Ishikawa (cell line): Measurements from ENCODE around the gene TMEM161A.

Experiments used
- CEBPB ChIP-seq: IDR thresholded peaks from 2 replicates; pipeline ENCODE4 v1.6.1; 2012
- EGR1 ChIP-seq: IDR thresholded peaks from 2 replicates; pipeline ENCODE4 v1.6.1; 2012
- EP300 ChIP-seq: IDR thresholded peaks from 2 replicates; pipeline ENCODE4 v1.6.1; 2012; ENCODE audit warnings: borderline replicate concordance
- MAX ChIP-seq: IDR thresholded peaks from 2 replicates; pipeline ENCODE4 v1.6.1; 2012
- NFIC ChIP-seq: IDR thresholded peaks from 2 replicates; pipeline ENCODE4 v1.6.1; 2012
- RAD21 ChIP-seq: IDR thresholded peaks from 2 replicates; pipeline ENCODE4 v1.6.1; 2012; ENCODE audit warnings: low read depth
- REST ChIP-seq: IDR thresholded peaks from 2 replicates; pipeline ENCODE4 v1.6.1; 2012; ENCODE audit warnings: low read depth, mild to moderate bottlenecking
- TAF1 ChIP-seq: IDR thresholded peaks from 2 replicates; pipeline ENCODE4 v1.6.1; 2012; ENCODE audit warnings: low read depth, mild to moderate bottlenecking
- TCF12 ChIP-seq: IDR thresholded peaks from 2 replicates; pipeline ENCODE4 v1.6.1; 2012; ENCODE audit warnings: low read depth
- TEAD4 ChIP-seq: IDR thresholded peaks from 2 replicates; pipeline ENCODE4 v1.6.1; 2012
- YY1 ChIP-seq: IDR thresholded peaks from 2 replicates; pipeline ENCODE4 v1.6.1; 2012; ENCODE audit warnings: low read depth
- ZBTB7A ChIP-seq: IDR thresholded peaks from 2 replicates; pipeline ENCODE4 v1.6.1; 2012; ENCODE audit warnings: low read depth

- TF ChIP-seq EP300, result no peak
- no peak for TF ChIP-seq CEBPB
- TF ChIP-seq YY1, result no peak
- no peak for TF ChIP-seq TAF1
- TF ChIP-seq NFIC, result no peak
- TF ChIP-seq TEAD4, result no peak
- no peak for TF ChIP-seq ZBTB7A
- TF ChIP-seq MAX, result 0 out of 2 replicates have a peak, but pooled peaks have one; percentile 37
- TF ChIP-seq RAD21, result no peak
- no peak for TF ChIP-seq REST
- no peak for TF ChIP-seq EGR1
- no peak for TF ChIP-seq TCF12
These were observed 38.7 kb upstream of the TMEM161A start for GRCh38 chr19:19176950-19177349.
